Peyer's patch (tissue), 4 donors: ENCODE measurements around the gene GALNT9.

Experiments
- CTCF ChIP-seq, 6 experiments: fragments of 450-650 bp in 4 of 6; fragments of 200-600 bp in 2 of 6; sonication (generic) in 1 of 6; IDR thresholded peaks; one replicate each; pipeline ENCODE4 v1.5.1; 2017 to 2019; ENCODE audit warnings: antibody characterized with exemption in 6 of 6, mild to moderate bottlenecking in 3 of 6, moderate library complexity in 1 of 6
- POLR2A ChIP-seq, 2 donors: fragments of 450-650 bp; IDR thresholded peaks; one replicate each; pipeline ENCODE4 v1.5.1; 2017; ENCODE audit warnings: antibody characterized with exemption in 2 of 2, mild to moderate bottlenecking in 2 of 2, moderate library complexity in 2 of 2

DNA sequence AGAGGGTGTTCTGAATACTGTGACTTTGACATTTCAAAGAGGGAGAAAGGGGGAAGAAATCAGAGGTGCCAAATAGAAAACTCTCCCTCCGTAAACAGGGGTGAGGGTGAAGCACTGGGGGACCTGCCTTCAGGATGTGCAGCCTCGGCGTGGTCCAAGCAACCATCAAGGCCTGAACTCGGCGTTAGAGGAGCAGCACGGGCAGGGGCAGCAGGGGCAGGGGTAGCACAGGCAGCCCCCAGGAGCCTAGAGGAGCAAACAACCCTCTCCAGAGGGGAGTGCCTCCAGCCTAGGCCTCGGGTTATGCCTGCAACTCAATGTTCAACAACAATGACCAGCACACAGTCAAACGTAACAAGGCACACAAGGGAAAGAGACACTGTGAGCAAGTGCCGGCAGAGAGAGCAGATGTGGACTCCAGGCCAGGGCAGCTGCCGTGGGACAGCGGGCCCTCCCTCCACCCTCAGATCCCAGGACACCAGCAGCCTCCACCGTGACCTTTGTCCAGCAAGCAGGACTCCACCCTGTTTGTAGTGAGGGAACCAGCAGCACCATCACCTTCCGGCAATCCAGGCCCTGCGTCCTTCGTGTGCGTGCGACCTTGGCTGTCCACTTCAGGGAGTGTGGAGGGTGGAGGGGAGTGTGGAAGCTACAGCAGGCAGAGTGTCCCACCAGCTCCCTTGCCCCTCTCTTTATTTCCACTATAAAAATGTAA lies 18.0 kb downstream of the GALNT9 start:
- TF ChIP-seq CTCF (IDR thresholded peaks at IDR 0.05) (no peak), POLR2A (IDR thresholded peaks at IDR 0.05) (no peak)
